Left ventricle myocardium inferior (tissue), 1 donor: Measurements from ENCODE around the gene PLA2G12B. TPM values are rescaled to one million over a fixed set of nuclear protein-coding genes. Genes with fewer than 3 reads are reported as not detected.

ENCODE experiments used
- DNase-seq: peaks from one replicate; pipeline ENCODE4 v3.0.0-alpha.2; 2020
- H3K27ac ChIP-seq: fragments of 200-600 bp; replicated peaks from 2 replicates; pipeline ENCODE4 v1.8.0; 2021
- H3K27me3 ChIP-seq: fragments of 200-600 bp; 2 replicates; pipeline ENCODE4 v1.8.0; 2021; ENCODE audit warnings: low read depth
- H3K36me3 ChIP-seq: fragments of 200-600 bp; 2 replicates; pipeline ENCODE4 v1.8.0; 2021
- H3K4me1 ChIP-seq: fragments of 200-600 bp; 2 replicates; pipeline ENCODE4 v1.8.0; 2021
- H3K4me3 ChIP-seq: fragments of 200-600 bp; 2 replicates; pipeline ENCODE4 v1.8.0; 2021; ENCODE audit warnings: mild to moderate bottlenecking, moderate library complexity
- H3K9me3 ChIP-seq: fragments of 200-600 bp; replicated peaks from 2 replicates; pipeline ENCODE4 v1.8.0; 2021
- intact Hi-C: fragments of 100-400 bp; cut with micrococcal nuclease; formaldehyde crosslinking; loops from one replicate; pipeline ENCODE4 v1.11.0; 2022
- total RNA-seq: library from RNA; stranded (reverse); fragmentation: NEBNext Ultra II Directional; extraction: Animal tissue kit (Norgen Biotek cat#: 25700); gene quantifications from one replicate; pipeline ENCODE4 v1.2.1, GENCODE V29; 2021
- TF ChIP-seq, protein P1 (sequence below): fragments of 200-600 bp; IDR thresholded peaks from 2 replicates; pipeline ENCODE4 v1.8.0; 2021; ENCODE audit warnings: antibody characterized with exemption, mild to moderate bottlenecking, borderline replicate concordance
- donor health status: DM: no; HTN: yes; CAD: no; lungs with severe emphysema.

PLA2G12B gene
- total RNA-seq, 1 donor from 2014 or later, result 0.33 TPM

DNA sequence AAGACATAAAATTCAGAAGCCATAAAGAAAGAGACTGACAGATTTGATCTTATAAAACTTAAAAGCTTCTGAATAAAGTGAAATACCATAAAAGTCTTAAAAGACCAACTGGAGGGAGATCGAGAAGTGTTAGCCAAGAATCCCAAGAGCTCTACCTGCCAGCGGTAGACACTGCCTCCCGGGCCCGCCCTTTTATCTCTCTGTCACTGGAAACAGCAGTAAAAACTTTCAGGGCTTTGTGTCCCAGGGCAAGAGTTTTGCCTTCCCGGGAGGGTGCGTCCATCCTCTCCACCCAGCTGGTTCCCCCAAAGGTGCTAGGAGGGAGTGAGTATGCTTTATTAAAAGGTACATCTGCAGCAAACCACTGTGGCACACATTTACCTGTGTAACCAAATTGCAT lies 5.8 kb downstream of the PLA2G12B start:
- intact Hi-C loops, result no loop called here
- H3K36me3 ChIP-seq, result no peaks in the 10 kb centered on the region
- no peaks in the 10 kb centered on the region for H3K9me3 ChIP-seq
- H3K27ac ChIP-seq, result no peak overlapping the region
- H3K27me3 ChIP-seq, result no peaks in the 10 kb centered on the region
- DNase-seq, result no peak
- H3K4me3 ChIP-seq, result no peak overlapping the region
- H3K4me1 ChIP-seq, result peaks cover 18% of the 10 kb centered on the region
- TF ChIP-seq, protein P1, sequence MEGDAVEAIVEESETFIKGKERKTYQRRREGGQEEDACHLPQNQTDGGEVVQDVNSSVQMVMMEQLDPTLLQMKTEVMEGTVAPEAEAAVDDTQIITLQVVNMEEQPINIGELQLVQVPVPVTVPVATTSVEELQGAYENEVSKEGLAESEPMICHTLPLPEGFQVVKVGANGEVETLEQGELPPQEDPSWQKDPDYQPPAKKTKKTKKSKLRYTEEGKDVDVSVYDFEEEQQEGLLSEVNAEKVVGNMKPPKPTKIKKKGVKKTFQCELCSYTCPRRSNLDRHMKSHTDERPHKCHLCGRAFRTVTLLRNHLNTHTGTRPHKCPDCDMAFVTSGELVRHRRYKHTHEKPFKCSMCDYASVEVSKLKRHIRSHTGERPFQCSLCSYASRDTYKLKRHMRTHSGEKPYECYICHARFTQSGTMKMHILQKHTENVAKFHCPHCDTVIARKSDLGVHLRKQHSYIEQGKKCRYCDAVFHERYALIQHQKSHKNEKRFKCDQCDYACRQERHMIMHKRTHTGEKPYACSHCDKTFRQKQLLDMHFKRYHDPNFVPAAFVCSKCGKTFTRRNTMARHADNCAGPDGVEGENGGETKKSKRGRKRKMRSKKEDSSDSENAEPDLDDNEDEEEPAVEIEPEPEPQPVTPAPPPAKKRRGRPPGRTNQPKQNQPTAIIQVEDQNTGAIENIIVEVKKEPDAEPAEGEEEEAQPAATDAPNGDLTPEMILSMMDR, result no peak

DNA sequence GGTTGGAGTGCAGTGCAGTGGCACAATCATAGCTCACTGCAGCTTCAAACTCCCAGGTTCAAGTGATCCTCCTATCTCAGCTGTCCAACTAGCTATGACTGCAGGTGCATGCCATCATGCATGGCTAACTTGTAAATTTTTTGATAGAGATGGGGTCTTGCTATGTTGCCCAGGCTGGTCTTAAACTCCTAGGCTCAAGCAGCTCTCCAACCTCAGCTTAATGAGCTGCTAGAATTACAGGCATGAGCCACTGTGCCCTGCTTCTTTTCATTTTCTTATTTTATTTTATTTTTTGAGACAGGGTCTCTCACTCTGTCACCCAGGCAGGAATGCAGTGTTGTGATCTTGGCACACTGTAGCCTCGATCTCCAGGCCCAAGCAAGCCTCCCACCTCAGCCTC lies 7.6 kb downstream of the PLA2G12B start:
- peaks cover 15% of the 10 kb centered on the region for H3K4me1 ChIP-seq
- no peak overlapping the region for H3K27ac ChIP-seq
- no peaks in the 10 kb centered on the region for H3K36me3 ChIP-seq
- H3K27me3 ChIP-seq, result no peaks in the 10 kb centered on the region
- DNase-seq, result no peak
- no peak overlapping the region for H3K4me3 ChIP-seq
- TF ChIP-seq, protein P1, result no peak
- intact Hi-C loops, result no loop called here
- no peaks in the 10 kb centered on the region for H3K9me3 ChIP-seq

DNA sequence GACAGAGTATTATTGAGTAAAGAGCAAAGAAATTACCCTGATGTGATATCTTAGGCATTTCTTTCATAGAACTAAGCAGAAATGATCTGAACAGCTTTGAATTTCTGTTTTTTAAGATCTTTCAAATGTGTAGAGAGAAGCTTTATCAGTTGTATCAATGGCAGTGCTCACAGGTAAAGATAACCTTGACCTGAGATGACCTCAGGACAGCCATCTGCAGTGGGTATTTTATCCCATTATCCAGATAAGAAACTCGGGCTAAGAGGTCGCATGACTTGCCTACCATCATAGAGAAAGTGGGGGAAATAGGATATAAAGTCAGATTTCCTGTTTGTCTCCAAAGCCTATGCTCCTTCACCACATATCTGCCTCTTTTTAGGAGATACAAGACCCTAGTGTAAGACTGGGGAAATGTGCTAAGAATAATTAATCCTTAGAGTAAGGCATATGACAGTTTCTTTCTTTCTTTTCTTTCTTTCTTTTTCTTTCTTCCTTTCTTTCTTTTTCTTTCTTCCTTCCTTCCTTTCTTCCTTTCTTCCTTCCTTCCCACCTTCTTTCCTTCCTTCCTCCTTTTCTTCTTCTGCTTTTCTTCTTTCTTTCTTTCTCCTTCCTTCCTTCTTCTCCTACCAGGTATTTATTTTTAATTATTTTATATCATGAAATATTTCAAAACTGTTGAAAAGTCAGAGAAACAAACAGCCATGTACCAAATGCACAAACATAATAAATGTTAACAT lies 10.9 kb downstream of the PLA2G12B start:
- Histone ChIP-seq H3K4me3 (no peak overlapping the region), H3K27ac (no peak overlapping the region), H3K4me1 (peaks cover 7% of the 10 kb centered on the region), H3K36me3 (no peaks in the 10 kb centered on the region), H3K9me3 (no peaks in the 10 kb centered on the region), H3K27me3 (no peaks in the 10 kb centered on the region)
- no peak for DNase-seq
- TF ChIP-seq, protein P1, result no peak
- intact Hi-C loops, result no loop called here

DNA sequence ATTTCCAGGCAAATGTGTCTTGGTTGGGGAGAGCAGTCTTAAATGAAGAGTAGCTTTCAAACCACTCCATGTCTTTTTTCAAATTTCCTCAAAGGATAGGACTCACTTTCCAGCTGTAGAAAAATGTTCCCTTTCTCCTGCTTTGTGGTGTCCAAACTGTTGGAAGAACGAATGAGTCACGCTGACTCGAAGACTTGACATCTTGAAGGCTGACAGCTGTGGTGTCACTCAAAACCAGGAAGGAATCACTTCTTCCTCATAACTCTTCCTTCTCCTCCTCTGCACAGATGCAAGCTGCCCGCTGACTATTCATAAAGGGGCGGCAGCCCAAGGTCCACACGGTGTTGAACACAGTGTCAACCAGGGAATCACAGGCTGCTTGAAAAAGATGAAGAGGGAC lies 19.2 kb downstream of the PLA2G12B start:
- Histone ChIP-seq H3K36me3 (no peaks in the 10 kb centered on the region), H3K27ac (no peak overlapping the region), H3K4me3 (no peak overlapping the region), H3K9me3 (no peaks in the 10 kb centered on the region), H3K27me3 (no peaks in the 10 kb centered on the region), H3K4me1 (peaks cover 7% of the 10 kb centered on the region)
- DNase-seq, result no peak
- intact Hi-C loops, result no loop called here
- TF ChIP-seq, protein P1, result no peak

DNA sequence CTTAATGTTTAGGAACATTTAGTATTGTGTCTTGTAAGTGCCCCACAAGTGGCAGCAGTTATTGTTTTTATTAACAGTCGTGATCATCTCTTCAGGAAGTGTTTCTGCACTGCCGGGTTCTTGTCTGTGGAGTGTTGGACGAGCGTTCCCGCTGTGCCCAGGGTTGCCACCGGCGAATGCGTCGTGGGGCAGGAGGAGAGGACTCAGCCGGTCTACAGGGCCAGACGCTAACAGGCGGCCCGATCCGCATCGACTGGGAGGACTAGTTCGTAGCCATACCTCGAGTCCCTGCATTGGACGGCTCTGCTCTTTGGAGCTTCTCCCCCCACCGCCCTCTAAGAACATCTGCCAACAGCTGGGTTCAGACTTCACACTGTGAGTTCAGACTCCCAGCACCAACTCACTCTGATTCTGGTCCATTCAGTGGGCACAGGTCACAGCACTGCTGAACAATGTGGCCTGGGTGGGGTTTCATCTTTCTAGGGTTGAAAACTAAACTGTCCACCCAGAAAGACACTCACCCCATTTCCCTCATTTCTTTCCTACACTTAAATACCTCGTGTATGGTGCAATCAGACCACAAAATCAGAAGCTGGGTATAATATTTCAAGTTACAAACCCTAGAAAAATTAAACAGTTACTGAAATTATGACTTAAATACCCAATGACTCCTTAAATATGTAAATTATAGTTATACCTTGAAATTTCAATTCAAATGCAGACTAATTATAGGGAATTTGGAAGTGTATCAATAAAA lies 22.2 kb downstream of the PLA2G12B start:
- TF ChIP-seq, protein P1, result no peak
- intact Hi-C loops, result no loop called here
- Histone ChIP-seq H3K4me1 (no peaks in the 10 kb centered on the region), H3K9me3 (no peaks in the 10 kb centered on the region), H3K36me3 (no peaks in the 10 kb centered on the region), H3K4me3 (no peak overlapping the region), H3K27ac (no peak overlapping the region), H3K27me3 (no peaks in the 10 kb centered on the region)
- no peak for DNase-seq
